SU-DHL-6 (cell line): ENCODE data around the gene ZNF606.

ENCODE experiments used
- H2AFZ ChIP-seq: fragments of 200-600 bp; sonication (generic); 2 replicates; pipeline ENCODE4 v1.6.1; 2014; ENCODE audit warnings: low read depth, mild to moderate bottlenecking, moderate library complexity, mixed read lengths, antibody characterized with exemption, low read length; ENCODE audit not compliant: severe bottlenecking
- H3F3A ChIP-seq: fragments of 200-600 bp; shearing (Covaris generic); 2 replicates; pipeline ENCODE4 v1.6.0; 2016; ENCODE audit warnings: antibody characterized with exemption, mild to moderate bottlenecking; ENCODE audit not compliant: insufficient read depth
- H3K27ac ChIP-seq: fragments of 200-600 bp; sonication (generic); 2 replicates; pipeline ENCODE4 v1.5.1; 2016; ENCODE audit warnings: low read depth, mild to moderate bottlenecking, low read length, moderate library complexity, mixed read lengths
- H3K27me3 ChIP-seq: fragments of 200-600 bp; sonication (generic), shearing (Covaris generic); 2 replicates; pipeline ENCODE4 v1.6.0; 2014; ENCODE audit warnings: mild to moderate bottlenecking, low read length
- H3K36me3 ChIP-seq: fragments of 200-600 bp; sonication (generic); 2 replicates; pipeline ENCODE4 v1.6.1; 2014; ENCODE audit warnings: mild to moderate bottlenecking, low read length, mixed read lengths
- H3K4me2 ChIP-seq: fragments of 300-600, 200-600 bp; shearing (Covaris generic), sonication (generic); 2 replicates; pipeline ENCODE4 v1.6.0; 2014; ENCODE audit warnings: low read length, low read depth, mild to moderate bottlenecking; ENCODE audit not compliant: poor library complexity, severe bottlenecking
- H3K4me3 ChIP-seq: fragments of 200-600 bp; sonication (generic); 2 replicates; pipeline ENCODE4 v1.5.1; 2014; ENCODE audit warnings: antibody characterized with exemption, low read length, mild to moderate bottlenecking, mixed read lengths; ENCODE audit not compliant: insufficient read depth, poor library complexity, severe bottlenecking
- H3K79me2 ChIP-seq: fragments of 200-600 bp; sonication (generic); 2 replicates; pipeline ENCODE4 v1.6.1; 2014; ENCODE audit warnings: mild to moderate bottlenecking, low read length, moderate library complexity; ENCODE audit not compliant: insufficient read depth
- H3K9ac ChIP-seq: fragments of 200-600 bp; sonication (generic); 2 replicates; pipeline ENCODE4 v1.7.0; 2014; ENCODE audit warnings: mild to moderate bottlenecking, low read length
- H3K9me2 ChIP-seq: fragments of 200-600 bp; sonication (generic); replicated peaks from 2 replicates; pipeline ENCODE4 v1.6.1; 2014; ENCODE audit warnings: low read length; ENCODE audit not compliant: insufficient read depth
- H3K9me3 ChIP-seq: fragments of 200-600 bp; sonication (generic); 2 replicates; pipeline ENCODE4 v1.6.1; 2014; ENCODE audit warnings: low read length, mixed read lengths; ENCODE audit not compliant: insufficient read depth
- H4K20me1 ChIP-seq: fragments of 200-600 bp; sonication (generic); 2 replicates; pipeline ENCODE4 v1.6.1; 2014; ENCODE audit warnings: low read depth, mild to moderate bottlenecking, antibody characterized with exemption, low read length, moderate library complexity, mixed read lengths
- EZH2phosphoT487 ChIP-seq: fragments of 200-600 bp; sonication (generic), shearing (Covaris generic); conservative IDR thresholded peaks from 2 replicates; pipeline ENCODE4 v1.6.1; 2018; ENCODE audit warnings: mild to moderate bottlenecking, antibody characterized with exemption, low read length, moderate library complexity, mixed read lengths
- TF ChIP-seq, protein P1 (sequence below): fragments of 200-600 bp; sonication (generic); IDR thresholded peaks from one replicate; pipeline ENCODE4 v1.5.1; 2017; ENCODE audit warnings: antibody characterized with exemption, mild to moderate bottlenecking, low read length, moderate library complexity; ENCODE audit not compliant: insufficient read depth, poor library complexity, severe bottlenecking

The ZNF606 gene

DNA sequence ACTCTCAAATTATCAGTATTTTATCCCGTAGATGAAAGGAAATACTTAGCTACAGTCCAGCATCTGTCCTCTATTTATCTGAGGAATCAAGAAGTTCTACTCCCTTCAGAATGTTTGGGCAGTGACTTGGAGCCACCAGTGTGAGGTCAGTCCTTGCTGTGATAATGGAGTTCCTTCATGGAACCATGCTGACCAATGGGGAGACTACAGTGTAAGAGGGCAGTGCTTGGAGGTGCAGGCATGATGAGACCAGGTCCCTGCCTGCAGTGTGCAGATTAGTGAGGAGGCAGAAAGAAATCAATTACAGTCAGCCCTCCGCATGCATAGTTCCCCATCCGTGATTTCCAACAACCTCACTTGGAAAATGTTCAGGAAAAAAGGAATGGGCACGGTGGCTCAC, 28.2 kb downstream of the ZNF606 start, which contains the start of gene C19orf18:
TSS of gene C19orf18 (minus strand) at position 101 of the 400 bp plus-strand sequence. CDS start 102 bp downstream, outside the sequence.
- no peaks in the 10 kb centered on the region for H3K27me3 ChIP-seq
- no peak for TF ChIP-seq EZH2phosphoT487
- TF ChIP-seq, protein P1, sequence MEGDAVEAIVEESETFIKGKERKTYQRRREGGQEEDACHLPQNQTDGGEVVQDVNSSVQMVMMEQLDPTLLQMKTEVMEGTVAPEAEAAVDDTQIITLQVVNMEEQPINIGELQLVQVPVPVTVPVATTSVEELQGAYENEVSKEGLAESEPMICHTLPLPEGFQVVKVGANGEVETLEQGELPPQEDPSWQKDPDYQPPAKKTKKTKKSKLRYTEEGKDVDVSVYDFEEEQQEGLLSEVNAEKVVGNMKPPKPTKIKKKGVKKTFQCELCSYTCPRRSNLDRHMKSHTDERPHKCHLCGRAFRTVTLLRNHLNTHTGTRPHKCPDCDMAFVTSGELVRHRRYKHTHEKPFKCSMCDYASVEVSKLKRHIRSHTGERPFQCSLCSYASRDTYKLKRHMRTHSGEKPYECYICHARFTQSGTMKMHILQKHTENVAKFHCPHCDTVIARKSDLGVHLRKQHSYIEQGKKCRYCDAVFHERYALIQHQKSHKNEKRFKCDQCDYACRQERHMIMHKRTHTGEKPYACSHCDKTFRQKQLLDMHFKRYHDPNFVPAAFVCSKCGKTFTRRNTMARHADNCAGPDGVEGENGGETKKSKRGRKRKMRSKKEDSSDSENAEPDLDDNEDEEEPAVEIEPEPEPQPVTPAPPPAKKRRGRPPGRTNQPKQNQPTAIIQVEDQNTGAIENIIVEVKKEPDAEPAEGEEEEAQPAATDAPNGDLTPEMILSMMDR = no peak
- no peaks in the 10 kb centered on the region for H3K79me2 ChIP-seq
- H3F3A ChIP-seq = no peaks in the 10 kb centered on the region
- H3K27ac ChIP-seq = no peak within 1 kb of the TSS
- H4K20me1 ChIP-seq = no peaks in the 10 kb centered on the region
- H3K4me2 ChIP-seq = no peak within 1 kb of the TSS
- H3K9me3 ChIP-seq = peaks cover 44% of the 10 kb centered on the region
- H2AFZ ChIP-seq = no peak within 1 kb of the TSS
- no peaks in the 10 kb centered on the region for H3K9me2 ChIP-seq
- H3K9ac ChIP-seq = no peak within 1 kb of the TSS
- H3K4me3 ChIP-seq = no peak within 1 kb of the TSS
- H3K36me3 ChIP-seq = 0 out of 2 replicates have a peak, but pooled peaks cover 3% of the 10 kb centered on the region

GRCh38 chr19:57964761-57965160, 37.9 kb downstream of the ZNF606 start:
- no peaks in the 10 kb centered on the region for H3K27me3 ChIP-seq
- no peak overlapping the region for H3K4me3 ChIP-seq
- H3K79me2 ChIP-seq = no peaks in the 10 kb centered on the region
- peaks cover 11% of the 10 kb centered on the region; the same call in 1 of the 2 replicates for H3K9me3 ChIP-seq
- no peak overlapping the region for H2AFZ ChIP-seq
- H4K20me1 ChIP-seq = no peaks in the 10 kb centered on the region
- no peak overlapping the region for H3K9ac ChIP-seq
- H3K36me3 ChIP-seq = no peaks in the 10 kb centered on the region
- TF ChIP-seq, protein P1 = no peak
- no peak for TF ChIP-seq EZH2phosphoT487
- no peak overlapping the region for H3K27ac ChIP-seq
- H3K9me2 ChIP-seq = no peaks in the 10 kb centered on the region
- no peaks in the 10 kb centered on the region for H3F3A ChIP-seq
- H3K4me2 ChIP-seq = no peak overlapping the region

- Histone ChIP-seq H3F3A (no peaks in the 10 kb centered on the region), H3K79me2 (no peaks in the 10 kb centered on the region), H3K9me3 (peaks cover 5% of the 10 kb centered on the region; the same call in 1 of the 2 replicates), H3K27me3 (no peaks in the 10 kb centered on the region), H3K9ac (no peak overlapping the region), H3K36me3 (no peaks in the 10 kb centered on the region), H2AFZ (no peak overlapping the region), H3K9me2 (no peaks in the 10 kb centered on the region), H3K4me3 (no peak overlapping the region), H3K27ac (no peak overlapping the region), H3K4me2 (no peak overlapping the region), H4K20me1 (no peaks in the 10 kb centered on the region)
- no peak for TF ChIP-seq EZH2phosphoT487
- TF ChIP-seq, protein P1 = no peak
These were observed 40.8 kb downstream of the ZNF606 start for GRCh38 chr19:57961785-57962184.
